ENCODE results near the gene MAP3K20. TPM values are rescaled to one million over a fixed set of nuclear protein-coding genes. Genes with fewer than 3 reads are reported as not detected.

Gene MAP3K20
- total and polyA plus RNA-seq, 10 of the 15 experiments (the other 5 are each of a cell fraction or from before 2014, with no cell fraction given), result 0.04 to 5.6 (median 2.3) TPM

DNA sequence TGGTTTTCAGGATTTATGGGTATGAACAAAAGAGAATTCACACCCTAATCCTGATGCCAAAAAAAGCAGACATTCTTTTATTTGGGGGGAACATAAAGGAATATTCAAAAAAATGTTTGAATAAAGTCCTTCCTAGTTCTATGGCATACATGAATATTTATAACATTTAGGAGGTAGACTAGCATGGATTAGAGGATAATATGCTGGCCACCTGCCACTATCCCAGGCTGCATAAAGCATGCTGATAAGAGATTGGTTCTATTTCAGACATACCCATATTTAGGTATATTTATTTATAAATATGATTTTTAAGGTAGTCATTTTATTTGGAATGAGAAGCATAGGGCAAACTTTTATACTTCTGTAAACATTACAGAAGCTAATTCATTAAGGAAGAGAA, 34.9 kb upstream of the MAP3K20 start:
- Histone ChIP-seq H3K9me3 (replicated peaks; ENCODE audit: control insufficient read depth, insufficient read depth, low read length) (no peaks in the 10 kb centered on the region), H2AFZ (ENCODE audit: control insufficient read depth, low read depth, low read length) (no peak overlapping the region), H3K79me2 (ENCODE audit: control insufficient read depth, insufficient read depth, low read length) (no peaks in the 10 kb centered on the region), H3K4me3 (no peak overlapping the region), H4K20me1 (ENCODE audit: control insufficient read depth, insufficient read depth) (no peaks in the 10 kb centered on the region), H3K4me2 (ENCODE audit: control insufficient read depth, insufficient read depth) (no peak overlapping the region), H3K4me1 (ENCODE audit: control insufficient read depth, insufficient read depth, low read length) (no peaks in the 10 kb centered on the region), H3K9ac (ENCODE audit: control insufficient read depth, insufficient read depth, low read length) (no peak overlapping the region), H3K27me3 (replicated peaks in 1 of 2; ENCODE audit: control insufficient read depth in 2 of 2, insufficient read depth in 2 of 2, low read length in 1 of 2) (no peaks in the 10 kb centered on the region), H3K36me3 (ENCODE audit: control insufficient read depth in 2 of 2, insufficient read depth in 2 of 2, low read length in 1 of 2) (no peaks in the 10 kb centered on the region), H3K27ac (ENCODE audit: control insufficient read depth, insufficient read depth) (no peak overlapping the region)
- ChIA-PET SMC1A (ENCODE audit: uncharacterized antibody, unreplicated experiment) (no interaction called here), CTCF (no interaction called here), RAD21 (ENCODE audit: unreplicated experiment) (no interaction called here), POLR2A (no interaction called here)
- FAIRE-seq (no peak), ATAC-seq (no peak), DNase-seq (ENCODE audit: low read depth, low spot score) (no peak)
- TF ChIP-seq MYC (IDR thresholded peaks at IDR 0.05; ENCODE audit: insufficient read depth, insufficient read length, insufficient replicate concordance, low read length, severe bottlenecking) (no peak), KDM1A (IDR thresholded peaks at IDR 0.05; ENCODE audit: borderline replicate concordance) (no peak), TAF1 (IDR thresholded peaks at IDR 0.05; ENCODE audit: borderline replicate concordance, low read depth, low read length) (no peak), RB1 (IDR thresholded peaks at IDR 0.05; ENCODE audit: borderline replicate concordance) (no peak), RAD21 (IDR thresholded peaks at IDR 0.05; ENCODE audit: insufficient read depth, low read depth, low read length) (no peak), IRF4 (IDR thresholded peaks at IDR 0.05; ENCODE audit: low read depth, low read length) (no peak), STAT1 (conservative IDR thresholded peaks at IDR 0.05) (no peak), MTA3 (IDR thresholded peaks at IDR 0.05; ENCODE audit: borderline replicate concordance, low read length) (no peak)
- TF ChIP-seq, protein P1, sequence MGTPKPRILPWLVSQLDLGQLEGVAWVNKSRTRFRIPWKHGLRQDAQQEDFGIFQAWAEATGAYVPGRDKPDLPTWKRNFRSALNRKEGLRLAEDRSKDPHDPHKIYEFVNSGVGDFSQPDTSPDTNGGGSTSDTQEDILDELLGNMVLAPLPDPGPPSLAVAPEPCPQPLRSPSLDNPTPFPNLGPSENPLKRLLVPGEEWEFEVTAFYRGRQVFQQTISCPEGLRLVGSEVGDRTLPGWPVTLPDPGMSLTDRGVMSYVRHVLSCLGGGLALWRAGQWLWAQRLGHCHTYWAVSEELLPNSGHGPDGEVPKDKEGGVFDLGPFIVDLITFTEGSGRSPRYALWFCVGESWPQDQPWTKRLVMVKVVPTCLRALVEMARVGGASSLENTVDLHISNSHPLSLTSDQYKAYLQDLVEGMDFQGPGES (IDR thresholded peaks at IDR 0.05), result no peak
- TF ChIP-seq, protein P2, sequence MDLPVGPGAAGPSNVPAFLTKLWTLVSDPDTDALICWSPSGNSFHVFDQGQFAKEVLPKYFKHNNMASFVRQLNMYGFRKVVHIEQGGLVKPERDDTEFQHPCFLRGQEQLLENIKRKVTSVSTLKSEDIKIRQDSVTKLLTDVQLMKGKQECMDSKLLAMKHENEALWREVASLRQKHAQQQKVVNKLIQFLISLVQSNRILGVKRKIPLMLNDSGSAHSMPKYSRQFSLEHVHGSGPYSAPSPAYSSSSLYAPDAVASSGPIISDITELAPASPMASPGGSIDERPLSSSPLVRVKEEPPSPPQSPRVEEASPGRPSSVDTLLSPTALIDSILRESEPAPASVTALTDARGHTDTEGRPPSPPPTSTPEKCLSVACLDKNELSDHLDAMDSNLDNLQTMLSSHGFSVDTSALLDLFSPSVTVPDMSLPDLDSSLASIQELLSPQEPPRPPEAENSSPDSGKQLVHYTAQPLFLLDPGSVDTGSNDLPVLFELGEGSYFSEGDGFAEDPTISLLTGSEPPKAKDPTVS (IDR thresholded peaks at IDR 0.05; ENCODE audit: low read depth, low read length), result no peak
- intact Hi-C loops (cut with micrococcal nuclease; ENCODE audit: unreplicated experiment) (no loop called here), in situ Hi-C loops (cut with MboI) (no loop called here)
- no TSS peak for BruUV-seq (replicated peaks)
